HG03432 (cell line): ENCODE data around the gene TNFAIP8L1.
"Not testable (repeated sequence)": the region's sequence is repeated elsewhere in the genome, so short reads cannot be mapped to it uniquely, and the experiment has no call there.

Experiments
- ATAC-seq: cut with Tn5 transposase; IDR thresholded peaks from one replicate; pipeline ENCODE4 v1.9.1; 2021; ENCODE audit warnings: mild to moderate bottlenecking, moderate library complexity; ENCODE audit not compliant: unreplicated experiment

TNFAIP8L1 gene

GRCh38 chr19:4638828-4639530, at the start of gene TNFAIP8L1:
TNFAIP8L1 (plus strand) TSS chr19:4639516; CDS start chr19:4651870, 12,354 bp downstream.
- peak; percentile 80 for ATAC-seq

- ATAC-seq = no peak
These were observed 49.5 kb upstream of the TNFAIP8L1 start for GRCh38 chr19:4589579-4590410.

GRCh38 chr19:4590559-4590958, 48.8 kb upstream of the TNFAIP8L1 start:
- no peak for ATAC-seq

- ATAC-seq = no peak
These were observed 48.0 kb upstream of the TNFAIP8L1 start for GRCh38 chr19:4591320-4591719.

- ATAC-seq = no peak
These were observed 46.9 kb upstream of the TNFAIP8L1 start for GRCh38 chr19:4592445-4592844.

- ATAC-seq = no peak
These were observed 45.9 kb upstream of the TNFAIP8L1 start for GRCh38 chr19:4593409-4593851.

- no peak for ATAC-seq
These were observed 45.1 kb upstream of the TNFAIP8L1 start for GRCh38 chr19:4594201-4594600.

GRCh38 chr19:4595158-4595557, 44.2 kb upstream of the TNFAIP8L1 start:
- not testable (repeated sequence) for ATAC-seq

- no peak for ATAC-seq
These were observed 43.0 kb upstream of the TNFAIP8L1 start for GRCh38 chr19:4596033-4596904.

- no peak for ATAC-seq
These were observed 41.9 kb upstream of the TNFAIP8L1 start for GRCh38 chr19:4597278-4597974.

GRCh38 chr19:4597975-4598671, 41.2 kb upstream of the TNFAIP8L1 start:
- no peak for ATAC-seq

- ATAC-seq = no peak
These were observed 40.6 kb upstream of the TNFAIP8L1 start for GRCh38 chr19:4598712-4599111.

GRCh38 chr19:4600082-4600481, 39.2 kb upstream of the TNFAIP8L1 start:
- no peak for ATAC-seq

- ATAC-seq = no peak
These were observed 38.4 kb upstream of the TNFAIP8L1 start for GRCh38 chr19:4600893-4601292.

- ATAC-seq = no peak
These were observed 37.0 kb upstream of the TNFAIP8L1 start for GRCh38 chr19:4602173-4602788.

- no peak for ATAC-seq
These were observed 36.4 kb upstream of the TNFAIP8L1 start for GRCh38 chr19:4602915-4603314.

GRCh38 chr19:4604912-4605311, 34.4 kb upstream of the TNFAIP8L1 start:
- no peak for ATAC-seq

GRCh38 chr19:4606181-4606580, 33.1 kb upstream of the TNFAIP8L1 start:
- no peak for ATAC-seq

GRCh38 chr19:4606921-4607678, 32.2 kb upstream of the TNFAIP8L1 start:
- no peak for ATAC-seq
